Forelimb muscle (tissue), 1 donor: ENCODE data around the gene ST8SIA1. TPM values are rescaled to one million over a fixed set of nuclear protein-coding genes. Genes with fewer than 3 reads are reported as not detected.
"Not testable (repeated sequence)": the region's sequence is repeated elsewhere in the genome, so short reads cannot be mapped to it uniquely, and the experiment has no call there.

ENCODE experiments used
- DNase-seq: peaks from one replicate; pipeline ENCODE4 v3.0.0-alpha.2; 2013; ENCODE audit warnings: low read depth
- polyA plus RNA-seq: library from polyadenylated mRNA; unstranded; fragments of 120-200 nt; gene quantifications from one replicate; pipeline ENCODE4 v1.2.1, GENCODE V29; 2013; ENCODE audit not compliant: insufficient read length

ST8SIA1 gene, protein sequence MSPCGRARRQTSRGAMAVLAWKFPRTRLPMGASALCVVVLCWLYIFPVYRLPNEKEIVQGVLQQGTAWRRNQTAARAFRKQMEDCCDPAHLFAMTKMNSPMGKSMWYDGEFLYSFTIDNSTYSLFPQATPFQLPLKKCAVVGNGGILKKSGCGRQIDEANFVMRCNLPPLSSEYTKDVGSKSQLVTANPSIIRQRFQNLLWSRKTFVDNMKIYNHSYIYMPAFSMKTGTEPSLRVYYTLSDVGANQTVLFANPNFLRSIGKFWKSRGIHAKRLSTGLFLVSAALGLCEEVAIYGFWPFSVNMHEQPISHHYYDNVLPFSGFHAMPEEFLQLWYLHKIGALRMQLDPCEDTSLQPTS
- 8.0 TPM for polyA plus RNA-seq

DNA sequence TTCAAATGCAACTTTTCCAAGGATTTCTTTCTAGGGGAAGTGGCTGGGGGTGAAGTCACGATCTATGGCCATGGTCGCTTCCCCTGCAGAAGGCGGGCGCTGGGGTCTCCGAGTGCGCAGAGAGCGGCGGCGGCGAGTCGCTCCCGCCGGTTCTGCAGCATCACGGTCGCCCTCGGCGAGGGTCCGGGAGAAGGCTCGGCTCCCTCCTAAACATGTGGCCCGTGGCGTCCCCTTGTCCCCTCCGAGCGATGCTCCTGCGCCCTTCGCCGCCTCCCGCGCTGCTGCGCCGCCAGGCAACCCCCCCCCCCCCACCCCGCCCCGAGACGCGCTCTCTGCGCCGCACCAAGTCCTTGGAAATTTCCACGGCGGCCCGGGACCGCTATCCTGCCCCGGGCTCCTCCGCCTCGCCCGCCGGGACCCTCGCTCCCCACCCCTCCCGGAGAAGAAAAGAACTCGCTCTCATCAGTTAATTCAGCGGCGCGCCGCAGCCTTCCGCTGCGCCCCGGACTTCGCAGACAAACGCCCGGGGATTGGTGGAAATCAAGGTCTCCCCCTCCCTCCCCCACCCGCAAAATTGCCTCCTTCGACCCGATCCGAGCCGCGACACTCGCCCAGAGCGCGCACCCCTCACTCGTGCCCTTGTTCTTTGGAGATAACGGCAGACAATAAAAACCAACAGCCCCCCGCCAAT is at the start of gene ST8SIA1:
TSS of gene ST8SIA1 (minus strand) at position 298 of the 691 bp plus-strand sequence. CDS start 475 bp downstream, outside the sequence.
- no peak for DNase-seq

GRCh38 chr12:22380031-22380430 is 45.5 kb upstream of the ST8SIA1 start:
- DNase-seq, result no peak

- no peak for DNase-seq
Observed at GRCh38 chr12:22377731-22378496, 43.4 kb upstream of the ST8SIA1 start.

GRCh38 chr12:22376596-22377150 is 42.2 kb upstream of the ST8SIA1 start:
- DNase-seq, result not testable (repeated sequence)

- DNase-seq, result peak; percentile 4
Observed at GRCh38 chr12:22374508-22374907, 40.0 kb upstream of the ST8SIA1 start.

GRCh38 chr12:22372277-22372837 is 37.9 kb upstream of the ST8SIA1 start:
- DNase-seq, result no peak

DNA sequence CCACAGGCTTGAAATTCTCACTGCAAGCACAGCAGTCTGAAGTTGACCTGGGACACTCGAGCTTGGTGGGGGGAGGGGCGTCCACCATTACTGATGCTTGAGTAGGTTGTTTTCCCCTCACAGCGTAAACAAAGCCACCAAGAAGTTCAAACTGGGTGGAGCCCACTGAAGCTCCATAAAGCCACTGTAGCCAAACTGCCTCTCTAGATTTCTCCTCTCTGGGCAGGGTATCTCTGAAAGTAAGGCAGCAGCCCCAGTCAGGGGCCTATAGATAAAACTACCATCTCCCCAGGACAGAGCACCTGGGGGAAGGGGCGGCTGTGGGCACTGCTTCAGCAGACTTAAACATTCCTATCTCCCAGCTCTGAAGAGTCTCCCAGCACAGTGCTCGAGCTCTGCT is 31.7 kb upstream of the ST8SIA1 start:
- no peak for DNase-seq

GRCh38 chr12:22361785-22362184 is 27.3 kb upstream of the ST8SIA1 start:
- DNase-seq, result no peak

DNA sequence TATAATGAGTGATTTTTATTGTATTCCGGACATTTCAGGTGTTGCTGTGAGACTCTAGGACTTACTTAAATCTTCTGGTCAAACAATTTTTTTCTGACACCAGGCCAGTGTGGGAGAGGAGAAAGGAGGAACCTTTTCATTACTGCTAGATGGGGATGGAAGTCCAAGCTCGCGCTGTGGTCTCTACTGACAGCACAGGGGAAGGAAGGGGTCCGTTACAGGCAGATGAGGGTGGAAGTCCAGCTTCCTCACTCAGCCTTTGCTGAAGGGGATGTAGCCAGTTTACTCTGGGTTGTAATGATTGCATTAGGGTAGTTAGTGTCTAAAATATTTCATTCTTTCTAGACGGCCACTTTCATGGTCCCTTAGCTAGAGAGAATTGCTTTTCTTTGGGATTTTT is 26.3 kb upstream of the ST8SIA1 start:
- no peak for DNase-seq

- no peak for DNase-seq
Observed at GRCh38 chr12:22357531-22357930, 23.0 kb upstream of the ST8SIA1 start.

DNA sequence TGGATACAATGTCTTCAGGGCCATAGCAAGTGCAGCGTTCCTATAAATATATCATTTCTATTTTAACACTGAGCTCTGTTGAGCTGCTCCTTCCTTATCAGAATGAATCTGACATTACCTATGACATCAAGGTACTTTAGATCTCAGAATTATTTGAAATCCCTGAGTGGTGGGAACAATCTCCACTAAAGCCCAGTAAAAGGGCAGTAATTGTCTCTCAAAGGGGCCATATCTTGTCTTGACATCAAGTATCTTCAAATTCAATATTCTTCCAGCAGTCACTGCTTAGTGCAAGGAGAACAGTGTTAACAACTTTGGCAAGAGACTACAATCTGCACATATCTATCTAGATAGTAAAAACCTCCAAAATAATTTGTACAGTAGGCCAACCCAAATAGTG is 21.7 kb upstream of the ST8SIA1 start:
- no peak for DNase-seq

- DNase-seq, result no peak
Observed at GRCh38 chr12:22355011-22355580, 20.6 kb upstream of the ST8SIA1 start.

GRCh38 chr12:22353615-22354325 is 19.3 kb upstream of the ST8SIA1 start:
- DNase-seq, result no peak

GRCh38 chr12:22350886-22351285 is 16.4 kb upstream of the ST8SIA1 start:
- no peak for DNase-seq

DNA sequence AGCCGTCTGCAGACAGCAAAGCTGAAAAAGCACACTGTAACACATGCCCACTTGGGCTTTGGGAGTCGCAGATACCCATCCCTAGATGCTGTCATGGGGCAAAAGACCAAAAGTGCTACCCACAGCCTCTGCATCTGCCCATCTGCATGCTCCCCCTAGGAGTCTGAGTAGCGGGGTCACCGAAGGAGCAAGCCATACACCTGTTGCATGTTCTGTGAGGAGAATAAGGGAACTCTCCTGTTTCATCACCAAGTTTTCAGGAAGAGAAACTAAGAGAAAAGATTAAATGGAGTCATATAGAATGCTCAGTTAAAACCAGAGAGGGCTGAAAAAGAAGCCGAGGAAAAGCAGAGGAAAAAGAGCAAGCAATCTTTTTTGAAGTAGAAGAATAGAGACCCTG is 13.7 kb upstream of the ST8SIA1 start:
- DNase-seq, result no peak

- DNase-seq, result no peak
Observed at GRCh38 chr12:22340143-22340542, 5.6 kb upstream of the ST8SIA1 start.

GRCh38 chr12:22339691-22340090 is 5.2 kb upstream of the ST8SIA1 start:
- no peak for DNase-seq

DNA sequence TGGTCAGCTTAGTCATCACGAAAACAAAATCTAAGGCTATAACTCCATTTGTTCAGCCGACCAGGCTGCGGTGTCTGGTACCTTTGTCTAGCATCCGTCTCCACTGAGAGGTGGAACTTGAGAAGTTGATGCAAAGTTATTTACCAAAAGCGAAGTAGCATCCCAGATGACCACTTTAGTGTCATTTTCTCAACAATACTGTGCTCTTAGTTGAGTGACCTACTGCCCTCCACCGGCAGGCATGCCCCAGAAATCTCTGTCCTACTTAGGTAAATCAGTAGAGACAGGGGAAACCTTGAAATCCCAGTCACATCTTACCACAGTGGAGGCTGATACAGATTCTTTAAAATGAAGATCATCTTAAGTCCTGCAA is 1.3 kb upstream of the ST8SIA1 start:
- peak; percentile 38 for DNase-seq

- DNase-seq, result no peak
Observed at GRCh38 chr12:22333713-22334409, 646 bp downstream of the ST8SIA1 start.

DNA sequence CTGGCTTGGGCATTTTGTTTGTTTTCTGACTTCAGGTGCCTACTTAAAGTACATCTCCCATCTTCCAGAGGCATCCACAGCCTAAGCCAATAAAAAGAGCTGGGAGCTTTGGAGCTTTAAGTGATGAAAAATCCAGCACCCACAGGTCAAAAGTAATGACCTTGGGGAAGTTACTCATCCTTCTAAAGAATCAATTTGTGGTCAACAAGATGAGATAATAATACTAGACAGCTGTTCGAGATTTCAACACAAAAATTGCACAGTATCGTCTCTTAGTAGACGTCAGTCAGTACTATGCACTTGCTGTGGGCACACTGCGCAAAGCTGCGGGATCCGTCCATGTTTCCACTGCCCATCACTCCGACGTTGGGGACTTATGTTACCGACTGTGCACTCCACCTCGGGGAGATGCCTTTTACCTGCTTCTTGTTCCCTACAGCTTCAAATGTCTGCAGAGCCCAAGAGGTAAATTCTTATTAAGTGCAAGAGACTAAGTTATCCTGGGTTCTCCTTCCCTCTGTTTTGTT is 1.3 kb downstream of the ST8SIA1 start:
- DNase-seq, result no peak
